ENCODE data around the gene SUPT6H. TPM values are rescaled to one million over a fixed set of nuclear protein-coding genes. Genes with fewer than 3 reads are reported as not detected.

The SUPT6H gene
- total RNA-seq, 1 experiment from 2014 or later, result 61.3 TPM

- H3K27ac Mint-ChIP-seq, result no peak overlapping the region
- TF ChIP-seq ZNF219 (CRISPR knock-in tag; IDR thresholded peaks at IDR 0.05; ENCODE audit: borderline replicate concordance), result no peak
- TF ChIP-seq, protein P1, sequence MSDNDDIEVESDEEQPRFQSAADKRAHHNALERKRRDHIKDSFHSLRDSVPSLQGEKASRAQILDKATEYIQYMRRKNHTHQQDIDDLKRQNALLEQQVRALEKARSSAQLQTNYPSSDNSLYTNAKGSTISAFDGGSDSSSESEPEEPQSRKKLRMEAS (CRISPR knock-in tag; IDR thresholded peaks at IDR 0.05), result no peak
- no peak for TF ChIP-seq GRHL2 (CRISPR knock-in tag; IDR thresholded peaks at IDR 0.05; ENCODE audit: insufficient replicate concordance, severe bottlenecking)
- TF ChIP-seq, protein P2, sequence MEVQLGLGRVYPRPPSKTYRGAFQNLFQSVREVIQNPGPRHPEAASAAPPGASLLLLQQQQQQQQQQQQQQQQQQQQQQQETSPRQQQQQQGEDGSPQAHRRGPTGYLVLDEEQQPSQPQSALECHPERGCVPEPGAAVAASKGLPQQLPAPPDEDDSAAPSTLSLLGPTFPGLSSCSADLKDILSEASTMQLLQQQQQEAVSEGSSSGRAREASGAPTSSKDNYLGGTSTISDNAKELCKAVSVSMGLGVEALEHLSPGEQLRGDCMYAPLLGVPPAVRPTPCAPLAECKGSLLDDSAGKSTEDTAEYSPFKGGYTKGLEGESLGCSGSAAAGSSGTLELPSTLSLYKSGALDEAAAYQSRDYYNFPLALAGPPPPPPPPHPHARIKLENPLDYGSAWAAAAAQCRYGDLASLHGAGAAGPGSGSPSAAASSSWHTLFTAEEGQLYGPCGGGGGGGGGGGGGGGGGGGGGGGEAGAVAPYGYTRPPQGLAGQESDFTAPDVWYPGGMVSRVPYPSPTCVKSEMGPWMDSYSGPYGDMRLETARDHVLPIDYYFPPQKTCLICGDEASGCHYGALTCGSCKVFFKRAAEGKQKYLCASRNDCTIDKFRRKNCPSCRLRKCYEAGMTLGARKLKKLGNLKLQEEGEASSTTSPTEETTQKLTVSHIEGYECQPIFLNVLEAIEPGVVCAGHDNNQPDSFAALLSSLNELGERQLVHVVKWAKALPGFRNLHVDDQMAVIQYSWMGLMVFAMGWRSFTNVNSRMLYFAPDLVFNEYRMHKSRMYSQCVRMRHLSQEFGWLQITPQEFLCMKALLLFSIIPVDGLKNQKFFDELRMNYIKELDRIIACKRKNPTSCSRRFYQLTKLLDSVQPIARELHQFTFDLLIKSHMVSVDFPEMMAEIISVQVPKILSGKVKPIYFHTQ (CRISPR knock-in tag; IDR thresholded peaks at IDR 0.05), result no peak
- TF ChIP-seq ZNF138 (CRISPR knock-in tag; conservative IDR thresholded peaks at IDR 0.05), result no peak
- no peak for TF ChIP-seq ZNF121 (CRISPR knock-in tag; IDR thresholded peaks at IDR 0.05)
- TF ChIP-seq, protein P3, sequence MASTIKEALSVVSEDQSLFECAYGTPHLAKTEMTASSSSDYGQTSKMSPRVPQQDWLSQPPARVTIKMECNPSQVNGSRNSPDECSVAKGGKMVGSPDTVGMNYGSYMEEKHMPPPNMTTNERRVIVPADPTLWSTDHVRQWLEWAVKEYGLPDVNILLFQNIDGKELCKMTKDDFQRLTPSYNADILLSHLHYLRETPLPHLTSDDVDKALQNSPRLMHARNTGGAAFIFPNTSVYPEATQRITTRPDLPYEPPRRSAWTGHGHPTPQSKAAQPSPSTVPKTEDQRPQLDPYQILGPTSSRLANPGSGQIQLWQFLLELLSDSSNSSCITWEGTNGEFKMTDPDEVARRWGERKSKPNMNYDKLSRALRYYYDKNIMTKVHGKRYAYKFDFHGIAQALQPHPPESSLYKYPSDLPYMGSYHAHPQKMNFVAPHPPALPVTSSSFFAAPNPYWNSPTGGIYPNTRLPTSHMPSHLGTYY (CRISPR knock-in tag; IDR thresholded peaks at IDR 0.05), result no peak
- no peak for TF ChIP-seq ZNF532 (CRISPR knock-in tag; IDR thresholded peaks at IDR 0.05; ENCODE audit: borderline replicate concordance)
- H3K4me1 Mint-ChIP-seq, result no peaks in the 10 kb centered on the region
- H3K36me3 Mint-ChIP-seq, result peaks cover 86% of the 10 kb centered on the region
- no peak overlapping the region for H3K4me3 Mint-ChIP-seq
- DNase-seq (ENCODE audit: low spot score), result no peak
- no peak for ATAC-seq
- H3K27me3 Mint-ChIP-seq (ENCODE audit: low read depth), result no peaks in the 10 kb centered on the region
- no peaks in the 10 kb centered on the region for H3K9me3 Mint-ChIP-seq
- ChIA-PET CTCF (interaction anchor here (1.5 kb wide), 1 partner anchor 25 kb away, joined by 4 read pairs; no protein-coding TSS in a partner anchor), POLR2A (no interaction called here)
Observed at GRCh38 chr17:28618464-28618863, 43.5 kb upstream of the SUPT6H start.

DNA sequence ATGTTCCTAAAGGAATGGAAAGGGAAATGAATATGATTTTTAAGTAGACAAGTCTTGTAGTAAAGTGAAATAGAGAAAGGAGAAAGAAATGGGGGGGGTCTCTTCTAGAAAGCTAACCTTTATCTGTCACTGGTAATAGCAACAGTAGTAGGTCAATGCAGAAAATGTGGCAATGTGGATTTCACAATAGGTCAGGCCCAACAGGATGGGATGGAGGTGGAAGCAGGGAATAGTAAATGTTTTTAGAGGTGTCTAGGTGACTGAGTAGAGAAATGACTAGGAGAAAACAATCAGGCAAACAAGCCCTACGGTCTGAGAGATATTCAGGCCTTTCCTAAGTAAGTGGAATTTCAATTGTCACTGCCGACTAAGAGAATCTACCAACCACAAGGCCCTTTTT, 42.0 kb upstream of the SUPT6H start:
- Mint-ChIP-seq H3K27me3 (ENCODE audit: low read depth) (no peaks in the 10 kb centered on the region), H3K4me3 (no peak overlapping the region), H3K36me3 (peaks cover 93% of the 10 kb centered on the region), H3K27ac (no peak overlapping the region), H3K9me3 (no peaks in the 10 kb centered on the region), H3K4me1 (no peaks in the 10 kb centered on the region)
- TF ChIP-seq SP1 (CRISPR knock-in tag; conservative IDR thresholded peaks at IDR 0.05) (no peak), ZBTB21 (CRISPR knock-in tag; IDR thresholded peaks at IDR 0.05; ENCODE audit: borderline replicate concordance) (no peak), ESRRA (CRISPR knock-in tag; IDR thresholded peaks at IDR 0.05; ENCODE audit: borderline replicate concordance) (no peak), SOX15 (CRISPR knock-in tag; IDR thresholded peaks at IDR 0.05) (no peak), NR3C1 (CRISPR knock-in tag; conservative IDR thresholded peaks at IDR 0.05; ENCODE audit: low read depth) (no peak)
- TF ChIP-seq, protein P4, sequence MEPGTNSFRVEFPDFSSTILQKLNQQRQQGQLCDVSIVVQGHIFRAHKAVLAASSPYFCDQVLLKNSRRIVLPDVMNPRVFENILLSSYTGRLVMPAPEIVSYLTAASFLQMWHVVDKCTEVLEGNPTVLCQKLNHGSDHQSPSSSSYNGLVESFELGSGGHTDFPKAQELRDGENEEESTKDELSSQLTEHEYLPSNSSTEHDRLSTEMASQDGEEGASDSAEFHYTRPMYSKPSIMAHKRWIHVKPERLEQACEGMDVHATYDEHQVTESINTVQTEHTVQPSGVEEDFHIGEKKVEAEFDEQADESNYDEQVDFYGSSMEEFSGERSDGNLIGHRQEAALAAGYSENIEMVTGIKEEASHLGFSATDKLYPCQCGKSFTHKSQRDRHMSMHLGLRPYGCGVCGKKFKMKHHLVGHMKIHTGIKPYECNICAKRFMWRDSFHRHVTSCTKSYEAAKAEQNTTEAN (CRISPR knock-in tag; IDR thresholded peaks at IDR 0.05), result no peak
- ATAC-seq (no peak), DNase-seq (ENCODE audit: low spot score) (no peak)
- ChIA-PET CTCF (no interaction called here), POLR2A (interaction anchor here (0.9 kb wide), 1 partner anchor 25 kb away, joined by 4 read pairs; the partner anchor contains the start of gene BLTP2)
